ENCODE results near the gene SMC3. TPM values are rescaled to one million over a fixed set of nuclear protein-coding genes. Genes with fewer than 3 reads are reported as not detected.
"Not testable (repeated sequence)": the region's sequence is repeated elsewhere in the genome, so short reads cannot be mapped to it uniquely, and the experiment has no call there.

Gene SMC3
- total RNA-seq, 4 donors from 2014 or later = 27.7 to 50.2 (median 39.5) TPM

- H3K36me3 ChIP-seq = no peaks in the 10 kb centered on the region
- intact Hi-C loops (cut with DNase I) = no loop called here
- no peak overlapping the region for H3K27ac ChIP-seq (replicated peaks in 1 of 4)
- no peak for TF ChIP-seq POLR2AphosphoS5 (IDR thresholded peaks at IDR 0.05)
- no peak for TF ChIP-seq POLR2A (IDR thresholded peaks at IDR 0.05; ENCODE audit: low read depth)
- TF ChIP-seq, protein P1, sequence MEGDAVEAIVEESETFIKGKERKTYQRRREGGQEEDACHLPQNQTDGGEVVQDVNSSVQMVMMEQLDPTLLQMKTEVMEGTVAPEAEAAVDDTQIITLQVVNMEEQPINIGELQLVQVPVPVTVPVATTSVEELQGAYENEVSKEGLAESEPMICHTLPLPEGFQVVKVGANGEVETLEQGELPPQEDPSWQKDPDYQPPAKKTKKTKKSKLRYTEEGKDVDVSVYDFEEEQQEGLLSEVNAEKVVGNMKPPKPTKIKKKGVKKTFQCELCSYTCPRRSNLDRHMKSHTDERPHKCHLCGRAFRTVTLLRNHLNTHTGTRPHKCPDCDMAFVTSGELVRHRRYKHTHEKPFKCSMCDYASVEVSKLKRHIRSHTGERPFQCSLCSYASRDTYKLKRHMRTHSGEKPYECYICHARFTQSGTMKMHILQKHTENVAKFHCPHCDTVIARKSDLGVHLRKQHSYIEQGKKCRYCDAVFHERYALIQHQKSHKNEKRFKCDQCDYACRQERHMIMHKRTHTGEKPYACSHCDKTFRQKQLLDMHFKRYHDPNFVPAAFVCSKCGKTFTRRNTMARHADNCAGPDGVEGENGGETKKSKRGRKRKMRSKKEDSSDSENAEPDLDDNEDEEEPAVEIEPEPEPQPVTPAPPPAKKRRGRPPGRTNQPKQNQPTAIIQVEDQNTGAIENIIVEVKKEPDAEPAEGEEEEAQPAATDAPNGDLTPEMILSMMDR (IDR thresholded peaks at IDR 0.05) = no peak
- TF ChIP-seq EP300 (IDR thresholded peaks at IDR 0.05) = no peak
- 84% methylated on average over 6 of the region's 6 CpGs for WGBS
- H3K9me3 ChIP-seq = no peaks in the 10 kb centered on the region
- peaks cover 0 to 36% (median 3%) of the 10 kb centered on the region in 4 donors for H3K27me3 ChIP-seq
- H3K4me3 ChIP-seq = peak overlapping the region in 1 of 4 donors; percentile 34
- no peak for DNase-seq (ENCODE audit: extremely low spot score)
- peaks cover 8 to 12% (median 11%) of the 10 kb centered on the region in 4 donors for H3K4me1 ChIP-seq
Observed at GRCh38 chr10:110529596-110530011, 37.9 kb upstream of the SMC3 start.

GRCh38 chr10:110530131-110530831 is 37.2 kb upstream of the SMC3 start:
- Histone ChIP-seq H3K4me3 (peak overlapping the region; percentile 21 to 47 (median 30)), H3K9me3 (no peaks in the 10 kb centered on the region), H3K27ac (replicated peaks in 1 of 4) (no peak overlapping the region), H3K4me1 (peaks cover 8 to 12% (median 11%) of the 10 kb centered on the region in 4 donors), H3K27me3 (peaks cover 0 to 40% (median 3%) of the 10 kb centered on the region in 4 donors), H3K36me3 (no peaks in the 10 kb centered on the region)
- 9% methylated on average over 32 of the region's 35 CpGs for WGBS
- TF ChIP-seq EP300 (IDR thresholded peaks at IDR 0.05) (no peak), POLR2AphosphoS5 (IDR thresholded peaks at IDR 0.05) (peak; percentile 17 to 18)
- no peak for DNase-seq (ENCODE audit: extremely low spot score)
- intact Hi-C loops (cut with DNase I) = no loop called here

- H3K4me3 ChIP-seq = no peak overlapping the region
- 94% methylated on average over 2 of the region's 2 CpGs for WGBS
- TF ChIP-seq, protein P1 (IDR thresholded peaks at IDR 0.05) = no peak
- no peak for TF ChIP-seq POLR2AphosphoS5 (IDR thresholded peaks at IDR 0.05)
- TF ChIP-seq POLR2A (IDR thresholded peaks at IDR 0.05; ENCODE audit: low read depth) = no peak
- no peak for TF ChIP-seq EP300 (IDR thresholded peaks at IDR 0.05)
- intact Hi-C loops (cut with DNase I) = no loop called here
- no peaks in the 10 kb centered on the region for H3K9me3 ChIP-seq
- H3K36me3 ChIP-seq = no peaks in the 10 kb centered on the region
- H3K4me1 ChIP-seq = peaks cover 8 to 17% (median 14%) of the 10 kb centered on the region in 4 donors
- DNase-seq (ENCODE audit: extremely low spot score) = peak; percentile 7
- peaks cover 0 to 45% (median 3%) of the 10 kb centered on the region in 4 donors for H3K27me3 ChIP-seq
- H3K27ac ChIP-seq (replicated peaks in 1 of 4) = no peak overlapping the region
Observed at GRCh38 chr10:110531687-110532086, 35.8 kb upstream of the SMC3 start.

GRCh38 chr10:110532628-110533027 is 34.9 kb upstream of the SMC3 start:
- DNase-seq (ENCODE audit: extremely low spot score); H3K36me3 ChIP-seq; H3K27ac ChIP-seq (replicated peaks in 1 of 4); intact Hi-C loops (cut with DNase I); H3K4me3 ChIP-seq; H3K9me3 ChIP-seq: not testable (repeated sequence)
- Histone ChIP-seq H3K4me1 (peaks cover 8 to 17% (median 14%) of the 10 kb centered on the region in 4 donors), H3K27me3 (peaks cover 0 to 45% (median 3%) of the 10 kb centered on the region in 4 donors)
- WGBS = 78% methylated on average over 4 of the region's 4 CpGs

DNA sequence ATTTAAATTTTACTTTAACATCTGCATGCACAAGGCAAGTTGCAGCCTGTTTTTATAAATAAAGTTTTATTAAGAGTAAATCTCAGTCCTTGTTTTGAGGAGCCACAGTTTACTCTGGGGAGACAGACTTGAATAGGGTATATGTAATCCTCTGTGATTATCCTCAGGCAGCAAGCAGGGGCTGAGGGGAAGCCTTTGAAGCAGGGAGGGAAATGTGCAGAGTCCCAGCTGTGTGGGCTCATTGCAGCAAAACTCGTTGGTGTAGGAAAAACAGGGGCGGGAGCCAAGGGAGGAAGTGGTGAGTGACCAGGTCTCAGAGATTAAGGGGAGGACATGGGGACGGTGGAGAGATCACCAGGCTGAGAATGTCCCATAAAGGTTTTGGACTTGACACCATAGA is 34.3 kb upstream of the SMC3 start:
- WGBS = 37% methylated on average over 3 of the region's 3 CpGs

More for the DNA sequence above, 34.3 kb upstream of the SMC3 start:
- Histone ChIP-seq H3K27ac (replicated peaks in 1 of 4) (no peak overlapping the region), H3K27me3 (peaks cover 0 to 45% (median 3%) of the 10 kb centered on the region in 4 donors), H3K4me3 (no peak overlapping the region), H3K9me3 (no peaks in the 10 kb centered on the region), H3K4me1 (peaks cover 8 to 17% (median 14%) of the 10 kb centered on the region in 4 donors), H3K36me3 (no peaks in the 10 kb centered on the region)
- TF ChIP-seq, protein P1 (IDR thresholded peaks at IDR 0.05) = no peak
- intact Hi-C loops (cut with DNase I) = no loop called here
- DNase-seq (ENCODE audit: extremely low spot score) = no peak
